Endothelial cell of umbilical vein (primary cell): ENCODE measurements around the gene GOLGA6L9. TPM values are rescaled to one million over a fixed set of nuclear protein-coding genes. Genes with fewer than 3 reads are reported as not detected.
"Not testable (repeated sequence)": the region's sequence is repeated elsewhere in the genome, so short reads cannot be mapped to it uniquely, and the experiment has no call there.

Experiments used
- Bru-seq: library from RNA; stranded (reverse); fragments of 400-500 nt; gene quantifications from one replicate; lab custom pipeline; 2021; lab: Mats Ljungman, UMichigan
- BruChase-seq, 2 experiments: library from RNA; stranded (reverse); fragments of 400-500 nt; gene quantifications; one replicate each; lab custom pipeline; 2021; lab: Mats Ljungman, UMichigan
- BruUV-seq: library from RNA; stranded (reverse); fragments of 400-500 nt; replicated peaks from 2 replicates; lab custom pipeline; 2021; lab: Mats Ljungman, UMichigan
- CTCF ChIA-PET: fragments of 300-600, 350-600 bp; sonication (Branson Sonifier 250); formaldehyde crosslinking; loops from one replicate; lab custom pipeline; 2021; ENCODE audit warnings: antibody characterized with exemption, inconsistent platforms; lab: Charles Lee
- POLR2A ChIA-PET: fragments of 300-600, 350-600 bp; sonication (Branson Sonifier 250); formaldehyde crosslinking; loops from one replicate; lab custom pipeline; 2021; ENCODE audit warnings: antibody characterized with exemption, inconsistent platforms; lab: Charles Lee
- DNase-seq: peaks from one replicate; pipeline ENCODE4 v3.0.0-alpha.2; 2011; ENCODE audit warnings: low read depth, low spot score
- FAIRE-seq: peaks from 2 replicates; lab custom pipeline; 2011; peaks lifted over from hg19 to GRCh38; lab: Jason Lieb, UNC
- H2AFZ ChIP-seq: 2 replicates; pipeline ENCODE4 v1.6.0; 2012; ENCODE audit warnings: low read depth, low read length, control low read depth, inconsistent platforms
- H3K27ac ChIP-seq: 2 replicates; pipeline ENCODE4 v1.5.1; 2011; ENCODE audit warnings: low read depth, mild to moderate bottlenecking, control low read depth, low read length, moderate library complexity; ENCODE audit not compliant: insufficient read depth
- H3K27me3 ChIP-seq, 2 experiments: 2 replicates each; pipeline versions ENCODE4 v1.6.0 to v1.6.1; 2011; ENCODE audit warnings: low read length in 2 of 2, mixed read lengths in 1 of 2; ENCODE audit not compliant: control insufficient read depth in 2 of 2, insufficient read depth in 2 of 2
- H3K36me3 ChIP-seq, 2 experiments: 2 replicates in 1 of 2; 3 replicates in 1 of 2; pipeline ENCODE4 v1.5.1; 2011; ENCODE audit warnings: low read length in 2 of 2, mild to moderate bottlenecking in 1 of 2, moderate library complexity in 1 of 2; ENCODE audit not compliant: control insufficient read depth in 2 of 2, insufficient read depth in 2 of 2; ENCODE audit errors: extremely low read depth in 1 of 2
- H3K4me1 ChIP-seq: 3 replicates; pipeline ENCODE4 v1.5.1; 2011; ENCODE audit warnings: mild to moderate bottlenecking, low read length; ENCODE audit not compliant: control insufficient read depth, insufficient read depth; ENCODE audit errors: extremely low read depth
- H3K4me2 ChIP-seq: 2 replicates; pipeline ENCODE4 v1.6.1; 2011; ENCODE audit warnings: low read length, control low read depth, mixed read lengths; ENCODE audit not compliant: insufficient read depth
- H3K4me3 ChIP-seq, 3 experiments: fragments of 200-600 bp in 1 of 3; sonication (generic), shearing (Covaris generic) in 1 of 3; replicated peaks in 1 of 3; 2 replicates each; pipeline ENCODE4 v1.5.1; 2011 to 2016; ENCODE audit warnings: control low read depth in 3 of 3, low read length in 3 of 3, mild to moderate bottlenecking in 2 of 3, inconsistent platforms in 1 of 3, low read depth in 1 of 3, moderate library complexity in 1 of 3; ENCODE audit not compliant: insufficient read depth in 1 of 3
- H3K79me2 ChIP-seq: 2 replicates; pipeline ENCODE4 v1.6.0; 2012; ENCODE audit warnings: low read length, inconsistent platforms; ENCODE audit not compliant: control insufficient read depth, insufficient read depth
- H3K9ac ChIP-seq: replicated peaks from 2 replicates; pipeline ENCODE3; 2011; ENCODE audit warnings: low read length, control low read depth; ENCODE audit not compliant: insufficient read depth; ENCODE audit errors: extremely low read depth
- H3K9me1 ChIP-seq: replicated peaks from 3 replicates; pipeline ENCODE4 v1.6.0; 2011; ENCODE audit warnings: mild to moderate bottlenecking, low read length; ENCODE audit not compliant: control insufficient read depth, insufficient read depth; ENCODE audit errors: extremely low read depth
- H3K9me3 ChIP-seq: replicated peaks from 2 replicates; pipeline ENCODE4 v1.5.1; 2012; ENCODE audit warnings: low read length, inconsistent platforms; ENCODE audit not compliant: control insufficient read depth, insufficient read depth
- H4K20me1 ChIP-seq: replicated peaks from 2 replicates; pipeline ENCODE3; 2011; ENCODE audit warnings: mild to moderate bottlenecking, low read length; ENCODE audit not compliant: control insufficient read depth, insufficient read depth; ENCODE audit errors: extremely low read depth
- dilution Hi-C: fragments of 300-500 bp; cut with MboI; formaldehyde crosslinking; loops from one replicate; pipeline ENCODE4 v1.15.0; 2019; ENCODE audit warnings: low sequenced_read_pairs; ENCODE audit not compliant: extremely low pct_ligation_motif_present
- intact Hi-C: fragments of 100-400 bp; cut with micrococcal nuclease; formaldehyde crosslinking; loops from one replicate; pipeline ENCODE4 v1.10.0; 2022
- long read RNA-seq: library from polyadenylated mRNA; stranded (forward); transcript quantifications from one replicate; pipeline ENCODE4 v2.0.0, GENCODE V29; 2021
- polyA minus RNA-seq, 3 experiments: library from RNA; depleted of rRNA, polyadenylated mRNA; stranded (reverse); fragments of >200 nt; gene quantifications; 1 replicate in 1 of 3; 2 replicates in 2 of 3; pipeline ENCODE4 v1.2.3, GENCODE V29; 2011
- polyA plus RNA-seq, 4 experiments: library from polyadenylated mRNA; depleted of rRNA in 3 of 4; stranded (reverse) in 3 of 4; unstranded in 1 of 4; fragments of >200 nt; gene quantifications; 2 replicates each; pipeline versions ENCODE4 v1.2.1 to v1.2.3, GENCODE V29; 2011 to 2012; ENCODE audit warnings: missing spikeins in 1 of 4
- total RNA-seq: library from RNA; stranded (reverse); gene quantifications from 2 replicates; pipeline ENCODE4 v1.2.3, GENCODE V29; 2021

The GOLGA6L9 gene
- total RNA-seq (3.8 and 4.5 TPM in 2 replicates), polyA plus RNA-seq (1.0 and 1.3 TPM in 2 replicates), polyA minus RNA-seq (1.5 and 3.5 TPM in 2 replicates), Bru-seq, nascent RNA (percentile 54 among the genes with signal in this experiment), BruChase-seq, experiment 1, labeled RNA remaining after a 6-hour chase (percentile 79 among the genes with signal in this experiment), BruChase-seq, experiment 2, labeled RNA remaining after a 2-hour chase (percentile 65 among the genes with signal in this experiment)
- 1.2 and 1.6 TPM in 2 replicates for polyA plus RNA-seq (2011; cell fraction: cytosol; rRNA removed)
- 12.6 and 20.2 TPM in 2 replicates for polyA plus RNA-seq (2011; cell fraction: nucleus; rRNA removed)
- polyA plus RNA-seq (2012), result 2.8 and 3.0 TPM in 2 replicates
- polyA minus RNA-seq (2011; cell fraction: cytosol; rRNA and poly(A)+ RNA removed), result 0.20 TPM
- 5.0 and 7.2 TPM in 2 replicates for polyA minus RNA-seq (2011; cell fraction: nucleus; rRNA and poly(A)+ RNA removed)
- long read RNA-seq, result 0 reads

GRCh38 chr15:82429693-82430092, at the start of gene GOLGA6L9:
Gene GOLGA6L9 (plus strand): TSS chr15:82429816. CDS start chr15:82430080, 264 bp downstream.
- intact Hi-C loops, H3K4me1 ChIP-seq, POLR2A ChIA-PET, H3K27ac ChIP-seq, CTCF ChIA-PET, H3K79me2 ChIP-seq, H3K9ac ChIP-seq, H3K4me2 ChIP-seq, DNase-seq, FAIRE-seq, H3K27me3 ChIP-seq, H3K4me3 ChIP-seq, dilution Hi-C loops, H3K9me1 ChIP-seq, H3K9me3 ChIP-seq, H2AFZ ChIP-seq, H3K36me3 ChIP-seq, H4K20me1 ChIP-seq, BruUV-seq: not testable (repeated sequence)

GRCh38 chr15:82381330-82381955, 48.2 kb upstream of the GOLGA6L9 start:
- H3K9me1 ChIP-seq, POLR2A ChIA-PET, H3K4me3 ChIP-seq, H3K9me3 ChIP-seq, dilution Hi-C loops, intact Hi-C loops, BruUV-seq, H3K79me2 ChIP-seq, H3K9ac ChIP-seq, H3K27ac ChIP-seq, DNase-seq, H3K27me3 ChIP-seq, H4K20me1 ChIP-seq, CTCF ChIA-PET, H2AFZ ChIP-seq, H3K4me2 ChIP-seq, H3K36me3 ChIP-seq, FAIRE-seq, H3K4me1 ChIP-seq: not testable (repeated sequence)

GRCh38 chr15:82387209-82387608, 42.4 kb upstream of the GOLGA6L9 start:
- H3K4me2 ChIP-seq, BruUV-seq, H3K27ac ChIP-seq, H4K20me1 ChIP-seq, H3K4me3 ChIP-seq, H2AFZ ChIP-seq, intact Hi-C loops, DNase-seq, H3K9me3 ChIP-seq, H3K4me1 ChIP-seq, H3K9me1 ChIP-seq, CTCF ChIA-PET, H3K27me3 ChIP-seq, FAIRE-seq, H3K36me3 ChIP-seq, H3K79me2 ChIP-seq, H3K9ac ChIP-seq, POLR2A ChIA-PET, dilution Hi-C loops: not testable (repeated sequence)

- DNase-seq, BruUV-seq, H3K4me1 ChIP-seq, H3K4me3 ChIP-seq, H3K4me2 ChIP-seq, CTCF ChIA-PET, H4K20me1 ChIP-seq, H2AFZ ChIP-seq, H3K27ac ChIP-seq, H3K27me3 ChIP-seq, FAIRE-seq, POLR2A ChIA-PET, intact Hi-C loops, dilution Hi-C loops, H3K36me3 ChIP-seq, H3K9ac ChIP-seq, H3K79me2 ChIP-seq, H3K9me1 ChIP-seq, H3K9me3 ChIP-seq: not testable (repeated sequence)
These were observed 39.5 kb upstream of the GOLGA6L9 start for GRCh38 chr15:82390152-82390551.
